Muscle of leg (tissue), 11 donors: Measurements from ENCODE around the gene DHRSX. TPM values are rescaled to one million over a fixed set of nuclear protein-coding genes. Genes with fewer than 3 reads are reported as not detected.

Source experiments
- DNase-seq: peaks from one replicate; pipeline ENCODE4 v3.0.0; 2013
- H3K27ac ChIP-seq: one replicate; pipeline ENCODE4 v1.5.1; 2013; ENCODE audit warnings: mild to moderate bottlenecking, low read length, control low read depth
- H3K27me3 ChIP-seq: one replicate; pipeline ENCODE4 v1.6.1; 2013; ENCODE audit warnings: low read length; ENCODE audit not compliant: control insufficient read depth, insufficient read depth
- H3K36me3 ChIP-seq: one replicate; pipeline ENCODE4 v1.6.1; 2013; ENCODE audit warnings: low read length; ENCODE audit not compliant: control insufficient read depth, insufficient read depth
- H3K4me1 ChIP-seq: one replicate; pipeline ENCODE4 v1.6.1; 2013; ENCODE audit warnings: low read length; ENCODE audit not compliant: control insufficient read depth, insufficient read depth
- H3K4me3 ChIP-seq: one replicate; pipeline ENCODE4 v1.5.1; 2013; ENCODE audit warnings: low read length, control low read depth
- H3K9me3 ChIP-seq: replicated peaks from 2 replicates; pipeline ENCODE4 v1.6.1; 2013; ENCODE audit warnings: low read depth, low read length; ENCODE audit not compliant: control insufficient read depth
- WGBS: methylation state at CpG from one replicate; pipeline ENCODE4 v1.1.5; 2013; ENCODE audit warnings: missing lambda C conversion rate; ENCODE audit not compliant: insufficient coverage; 5-methylcytosine and 5-hydroxymethylcytosine counted together
- polyA plus RNA-seq, 8 donors: library from polyadenylated mRNA; unstranded; fragments of 120-200 nt; gene quantifications; one replicate each; pipeline versions ENCODE4 v1.2.1 to v1.2.3, GENCODE V29; 2013; ENCODE audit warnings: inconsistent platforms in 1 of 8, low replicate concordance in 1 of 8; ENCODE audit not compliant: insufficient read length in 8 of 8, insufficient read depth in 1 of 8
- total RNA-seq: library from RNA; stranded (reverse); fragments of 120-200 nt; gene quantifications from one replicate; pipeline ENCODE4 v1.2.4, GENCODE V29; 2013

DHRSX gene
- total and polyA plus RNA-seq, 9 donors = 11.4 to 19.1 (median 14.4) TPM

DNA sequence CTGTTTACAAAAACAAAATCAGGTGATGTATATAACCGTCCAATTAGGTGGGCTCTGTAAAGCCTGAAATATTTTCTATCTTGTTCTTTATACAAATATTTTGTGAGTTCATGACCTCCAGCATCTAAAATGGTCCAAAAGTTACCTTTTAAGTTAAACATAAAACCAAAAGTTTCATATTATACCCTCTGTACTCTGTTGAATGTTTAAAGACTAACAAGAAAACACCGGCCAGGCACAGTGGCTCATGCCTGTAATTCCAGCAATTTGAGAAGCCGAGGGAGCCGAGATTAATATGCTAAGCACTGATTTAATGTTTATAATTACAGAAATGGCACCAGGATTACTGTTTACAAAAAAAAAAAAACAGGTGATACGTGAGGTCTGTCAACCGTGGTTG lies 328.4 kb downstream of the DHRSX start:
- Histone ChIP-seq H3K4me3 (no peak overlapping the region), H3K9me3 (no peaks in the 10 kb centered on the region), H3K36me3 (no peaks in the 10 kb centered on the region), H3K27ac (no peak overlapping the region), H3K27me3 (no peaks in the 10 kb centered on the region), H3K4me1 (no peaks in the 10 kb centered on the region)
- no peak for DNase-seq
- WGBS = no CpG with 5 or more reads among the region's 6 CpGs

Other genes with a start within 250 kb of the DHRSX start
- 16.4 TPM for gene ZBED1, start within 50 bp of the DHRSX start, total RNA-seq
- gene ZBED1, start within 50 bp of the DHRSX start, polyA plus RNA-seq = 10 to 100 TPM; 21.4 to 30.4 (median 27.8) TPM
- 158 TPM for gene CD99, start 190.3 kb upstream of the DHRSX start, total RNA-seq
- 100 to 1,000 TPM; 265 to 382 (median 326) TPM for gene CD99, start 190.3 kb upstream of the DHRSX start, polyA plus RNA-seq